Keratinocyte (primary cell): ENCODE results near the gene RUNX1. TPM values are rescaled to one million over a fixed set of nuclear protein-coding genes. Genes with fewer than 3 reads are reported as not detected.

Source experiments
- DNase-seq: peaks from one replicate; pipeline ENCODE4 v3.0.0-alpha.2; 2011; ENCODE audit warnings: low read depth, missing footprints, low spot score
- FAIRE-seq: peaks from 2 replicates; lab custom pipeline; 2011; peaks lifted over from hg19 to GRCh38; lab: Jason Lieb, UNC
- H2AFZ ChIP-seq: 2 replicates; pipeline ENCODE4 v1.6.0; 2012; ENCODE audit warnings: low read length, control low read depth, inconsistent platforms; ENCODE audit not compliant: control insufficient read depth
- H3K27ac ChIP-seq: 2 replicates; pipeline ENCODE4 v1.5.1; 2011; ENCODE audit warnings: low read length; ENCODE audit not compliant: control insufficient read depth, insufficient read depth
- H3K27me3 ChIP-seq: 3 replicates; pipeline ENCODE4 v1.6.0; 2011; ENCODE audit warnings: low read length; ENCODE audit not compliant: control insufficient read depth, insufficient read depth; ENCODE audit errors: extremely low read depth
- H3K36me3 ChIP-seq, 2 experiments: 2 replicates in 1 of 2; 3 replicates in 1 of 2; pipeline ENCODE4 v1.5.1; 2011; ENCODE audit warnings: low read length in 2 of 2, mild to moderate bottlenecking in 1 of 2; ENCODE audit not compliant: control insufficient read depth in 2 of 2, insufficient read depth in 2 of 2; ENCODE audit errors: extremely low read depth in 1 of 2
- H3K4me1 ChIP-seq: 3 replicates; pipeline ENCODE4 v1.5.1; 2011; ENCODE audit warnings: low read length; ENCODE audit not compliant: control insufficient read depth, insufficient read depth; ENCODE audit errors: extremely low read depth
- H3K4me2 ChIP-seq: 3 replicates; pipeline ENCODE4 v1.6.0; 2011; ENCODE audit warnings: low read depth, low read length; ENCODE audit not compliant: control insufficient read depth, insufficient read depth; ENCODE audit errors: extremely low read depth
- H3K4me3 ChIP-seq, 3 experiments: fragments of 200-600 bp in 1 of 3; sonication (generic) in 1 of 3; 2 replicates in 2 of 3; 3 replicates in 1 of 3; pipeline ENCODE4 v1.5.1; 2011 to 2016; ENCODE audit warnings: low read length in 3 of 3, mild to moderate bottlenecking in 3 of 3, control low read depth in 2 of 3, inconsistent platforms in 1 of 3, low read depth in 1 of 3, mixed read lengths in 1 of 3, mixed run types in 1 of 3, moderate library complexity in 1 of 3; ENCODE audit not compliant: control insufficient read depth in 2 of 3, insufficient read depth in 2 of 3; ENCODE audit errors: extremely low read depth in 1 of 3
- H3K79me2 ChIP-seq: 2 replicates; pipeline ENCODE4 v1.6.0; 2012; ENCODE audit warnings: low read length; ENCODE audit not compliant: control insufficient read depth, insufficient read depth
- H3K9ac ChIP-seq: 3 replicates; pipeline ENCODE4 v1.6.0; 2011; ENCODE audit warnings: low read length; ENCODE audit not compliant: control insufficient read depth, insufficient read depth; ENCODE audit errors: extremely low read depth
- H3K9me1 ChIP-seq: 3 replicates; pipeline ENCODE4 v1.6.0; 2011; ENCODE audit warnings: low read length; ENCODE audit not compliant: control insufficient read depth, insufficient read depth; ENCODE audit errors: extremely low read depth
- H3K9me3 ChIP-seq: 2 replicates; pipeline ENCODE4 v1.5.1; 2012; ENCODE audit warnings: low read depth, low read length; ENCODE audit not compliant: control insufficient read depth
- H4K20me1 ChIP-seq: 3 replicates; pipeline ENCODE4 v1.6.0; 2011; ENCODE audit warnings: low read length; ENCODE audit not compliant: control insufficient read depth, insufficient read depth; ENCODE audit errors: extremely low read depth
- CTCF ChIP-seq, 3 experiments: IDR thresholded peaks in 1 of 3; conservative IDR thresholded peaks in 1 of 3; optimal IDR thresholded peaks in 1 of 3; 2 replicates in 2 of 3; 3 replicates in 1 of 3; pipeline versions ENCODE3 to v1.5.1; 2011; ENCODE audit warnings: low read length in 3 of 3, mild to moderate bottlenecking in 3 of 3, moderate library complexity in 2 of 3, control low read depth in 1 of 3, inconsistent platforms in 1 of 3; ENCODE audit not compliant: insufficient read depth in 2 of 3; ENCODE audit errors: extremely low read depth in 1 of 3
- EZH2 ChIP-seq: IDR thresholded peaks from one replicate; pipeline ENCODE4 v1.6.1; 2012; ENCODE audit warnings: inconsistent platforms, mild to moderate bottlenecking, low read length, moderate library complexity
- dilution Hi-C: fragments of 300-500 bp; cut with MboI; formaldehyde crosslinking; loops from one replicate; pipeline ENCODE4 v1.7.0; 2020; ENCODE audit warnings: low sequenced_read_pairs; ENCODE audit not compliant: extremely low pct_ligation_motif_present
- polyA plus RNA-seq, 5 experiments: library from polyadenylated mRNA; depleted of rRNA in 3 of 5; stranded (reverse) in 3 of 5; stranded (forward) in 1 of 5; unstranded in 1 of 5; fragments of >200 nt; gene quantifications; 1 replicate in 1 of 5; 2 replicates in 3 of 5; 3 replicates in 1 of 5; pipeline versions ENCODE4 v1.2.1 to v1.2.3, GENCODE V29; 2011 to 2012; ENCODE audit warnings: missing spikeins in 2 of 5, low read depth in 1 of 5, low replicate concordance in 1 of 5

Gene RUNX1
- polyA plus RNA-seq, 1 donor (not counting 4 experiments of a cell fraction or from before 2014, with no cell fraction given), result 44.9 TPM

- H3K4me2 ChIP-seq, result no peak overlapping the region
- DNase-seq (no peak), FAIRE-seq (no peak)
- peaks cover 52 to 79% of the 10 kb centered on the region in 2 experiments for H3K36me3 ChIP-seq
- H3K4me1 ChIP-seq, result no peaks in the 10 kb centered on the region
- no peak overlapping the region for H3K4me3 ChIP-seq
- H3K79me2 ChIP-seq, result peaks cover 87% of the 10 kb centered on the region
- H3K27ac ChIP-seq, result no peak overlapping the region
- H3K9me3 ChIP-seq, result no peaks in the 10 kb centered on the region
- H3K9ac ChIP-seq, result no peak overlapping the region
- peaks cover 40% of the 10 kb centered on the region for H4K20me1 ChIP-seq
- no peaks in the 10 kb centered on the region for H3K27me3 ChIP-seq
- TF ChIP-seq EZH2 (no peak), CTCF (optimal IDR thresholded peaks at IDR 0.05 in 1 of 3, IDR thresholded peaks at IDR 0.05 in 1 of 3, conservative IDR thresholded peaks at IDR 0.05 in 1 of 3; ENCODE audit: extremely low read depth in 1 of 3, insufficient read depth in 2 of 3, low read length in 3 of 3) (no peak)
- H3K9me1 ChIP-seq, result peaks cover 4% of the 10 kb centered on the region
- dilution Hi-C loops, result no loop called here
- H2AFZ ChIP-seq, result no peak overlapping the region
Measured at GRCh38 chr21:34836933-34837505, 212.1 kb downstream of the RUNX1 start.

GRCh38 chr21:34836103-34836932, 212.8 kb downstream of the RUNX1 start:
- Histone ChIP-seq H3K4me1 (no peaks in the 10 kb centered on the region), H3K27ac (no peak overlapping the region)
- DNase-seq, result no peak

More at GRCh38 chr21:34836103-34836932, 212.8 kb downstream of the RUNX1 start:
- Histone ChIP-seq H2AFZ (no peak overlapping the region), H3K9me3 (no peaks in the 10 kb centered on the region), H4K20me1 (peaks cover 34% of the 10 kb centered on the region), H3K27me3 (no peaks in the 10 kb centered on the region), H3K4me3 (no peak overlapping the region), H3K4me2 (no peak overlapping the region), H3K9ac (no peak overlapping the region), H3K9me1 (peaks cover 2% of the 10 kb centered on the region), H3K79me2 (peaks cover 82% of the 10 kb centered on the region), H3K36me3 (peaks cover 51 to 72% of the 10 kb centered on the region in 2 experiments)
- no peak for TF ChIP-seq EZH2
- TF ChIP-seq CTCF (optimal IDR thresholded peaks at IDR 0.05 in 1 of 3, IDR thresholded peaks at IDR 0.05 in 1 of 3, conservative IDR thresholded peaks at IDR 0.05 in 1 of 3; ENCODE audit: extremely low read depth in 1 of 3, insufficient read depth in 2 of 3, low read length in 3 of 3), result no peak
- dilution Hi-C loops, result no loop called here
- FAIRE-seq, result no peak
